Measurements from ENCODE around the gene KCNH1.

DNA sequence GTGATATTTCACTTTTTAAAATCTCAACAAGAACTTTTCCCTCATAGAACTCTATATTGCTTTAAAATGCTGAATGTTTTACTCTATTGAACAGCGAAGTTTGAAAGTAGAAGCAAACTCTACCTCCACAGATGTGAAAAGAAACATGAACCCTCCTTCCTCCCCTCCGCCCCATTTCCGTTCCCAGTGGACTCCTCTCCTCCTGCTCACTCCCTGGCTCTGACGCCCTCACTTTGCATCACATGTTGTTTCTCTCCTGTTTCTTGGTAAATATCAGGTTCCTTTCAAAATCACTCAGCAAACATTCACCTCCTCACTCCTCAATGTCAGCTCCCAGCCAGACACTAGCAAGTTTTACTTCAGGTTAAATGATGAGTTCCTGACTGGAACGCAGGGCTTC lies 34.6 kb downstream of the KCNH1 start:
- TF ChIP-seq EZH2 (IDR thresholded peaks at IDR 0.05; ENCODE audit: insufficient read depth, poor library complexity, severe bottlenecking) (no peak), EZH2phosphoT487 (IDR thresholded peaks at IDR 0.05; ENCODE audit: insufficient read depth, low read depth) (no peak)

Measured in GM23248 (cell line).